Mucosa of rectum (tissue), 2 donors: ENCODE data around the gene PPP4R1.

Source experiments
- H3K27ac ChIP-seq, 2 donors: one replicate each; pipeline ENCODE4 v1.7.0; 2013; ENCODE audit warnings: inconsistent platforms in 2 of 2, low read depth in 2 of 2, low read length in 2 of 2
- H3K27me3 ChIP-seq, 2 donors: one replicate each; pipeline ENCODE4 v1.7.0; 2013; ENCODE audit warnings: low read length in 2 of 2; ENCODE audit not compliant: control insufficient read depth in 2 of 2, insufficient read depth in 2 of 2
- H3K36me3 ChIP-seq, 2 donors: one replicate each; pipeline ENCODE4 v1.7.0; 2013; ENCODE audit warnings: low read length in 2 of 2; ENCODE audit not compliant: control insufficient read depth in 2 of 2, insufficient read depth in 2 of 2
- H3K4me1 ChIP-seq, 2 donors: one replicate each; pipeline ENCODE4 v1.7.0; 2013; ENCODE audit warnings: low read length in 2 of 2, mild to moderate bottlenecking in 1 of 2; ENCODE audit not compliant: control insufficient read depth in 2 of 2, insufficient read depth in 2 of 2
- H3K4me3 ChIP-seq, 2 donors: one replicate each; pipeline ENCODE4 v1.7.0; 2013; ENCODE audit warnings: low read length in 2 of 2
- H3K9ac ChIP-seq, 2 donors: one replicate each; pipeline ENCODE4 v1.7.0; 2013; ENCODE audit warnings: low read length in 2 of 2, low read depth in 1 of 2, mild to moderate bottlenecking in 1 of 2
- H3K9me3 ChIP-seq, 2 donors: one replicate each; pipeline ENCODE4 v1.7.0; 2013; ENCODE audit warnings: low read length in 2 of 2; ENCODE audit not compliant: control insufficient read depth in 2 of 2
- donor health status: healthy.
- donor health status: Normal muscosa, but diverticular disease.

PPP4R1 gene

GRCh38 chr18:9552616-9553015 lies 61.7 kb downstream of the PPP4R1 start:
- Histone ChIP-seq H3K27ac (no peak overlapping the region), H3K36me3 (peaks cover 59 to 69% of the 10 kb centered on the region in 2 donors), H3K9me3 (no peaks in the 10 kb centered on the region), H3K4me1 (no peaks in the 10 kb centered on the region), H3K9ac (no peak overlapping the region), H3K27me3 (no peaks in the 10 kb centered on the region), H3K4me3 (no peak overlapping the region)

- Histone ChIP-seq H3K27me3 (no peaks in the 10 kb centered on the region), H3K9ac (no peak overlapping the region), H3K27ac (no peak overlapping the region), H3K4me3 (no peak overlapping the region), H3K4me1 (no peaks in the 10 kb centered on the region), H3K36me3 (peaks cover 58 to 72% of the 10 kb centered on the region in 2 donors), H3K9me3 (no peaks in the 10 kb centered on the region)
Observed at GRCh38 chr18:9552191-9552590, 62.2 kb downstream of the PPP4R1 start.

GRCh38 chr18:9550429-9550828 lies 63.9 kb downstream of the PPP4R1 start:
- Histone ChIP-seq H3K36me3 (peaks cover 56 to 73% of the 10 kb centered on the region in 2 donors), H3K9me3 (no peaks in the 10 kb centered on the region), H3K27ac (no peak overlapping the region)

GRCh38 chr18:9549405-9549804 lies 65.0 kb downstream of the PPP4R1 start:
- H3K27me3 ChIP-seq = no peaks in the 10 kb centered on the region
- no peak overlapping the region for H3K27ac ChIP-seq
- no peaks in the 10 kb centered on the region for H3K4me1 ChIP-seq
- no peaks in the 10 kb centered on the region for H3K9me3 ChIP-seq
- no peak overlapping the region for H3K9ac ChIP-seq
- no peak overlapping the region for H3K4me3 ChIP-seq
- peaks cover 59 to 66% of the 10 kb centered on the region in 2 donors for H3K36me3 ChIP-seq

More at GRCh38 chr18:9550429-9550828, 63.9 kb downstream of the PPP4R1 start:
- H3K4me3 ChIP-seq = no peak overlapping the region
- no peak overlapping the region for H3K9ac ChIP-seq
- H3K27me3 ChIP-seq = no peaks in the 10 kb centered on the region
- H3K4me1 ChIP-seq = no peaks in the 10 kb centered on the region

- H3K27ac ChIP-seq = no peak overlapping the region
- H3K27me3 ChIP-seq = no peaks in the 10 kb centered on the region
- no peaks in the 10 kb centered on the region for H3K4me1 ChIP-seq
- no peak overlapping the region for H3K9ac ChIP-seq
- H3K36me3 ChIP-seq = peaks cover 51 to 54% of the 10 kb centered on the region in 2 donors
- H3K4me3 ChIP-seq = no peak overlapping the region
- no peaks in the 10 kb centered on the region for H3K9me3 ChIP-seq
Observed at GRCh38 chr18:9547782-9548181, 66.6 kb downstream of the PPP4R1 start.

GRCh38 chr18:9546468-9546867 lies 67.9 kb downstream of the PPP4R1 start:
- no peaks in the 10 kb centered on the region for H3K27me3 ChIP-seq
- H3K9ac ChIP-seq = no peak overlapping the region
- H3K4me1 ChIP-seq = no peaks in the 10 kb centered on the region
- H3K4me3 ChIP-seq = no peak overlapping the region
- H3K27ac ChIP-seq = no peak overlapping the region
- peaks cover 37 to 43% of the 10 kb centered on the region in 2 donors for H3K36me3 ChIP-seq
- H3K9me3 ChIP-seq = no peaks in the 10 kb centered on the region

- no peak overlapping the region for H3K27ac ChIP-seq
- peaks cover 33 to 35% of the 10 kb centered on the region in 2 donors for H3K36me3 ChIP-seq
- no peaks in the 10 kb centered on the region for H3K9me3 ChIP-seq
- no peaks in the 10 kb centered on the region for H3K4me1 ChIP-seq
- no peaks in the 10 kb centered on the region for H3K27me3 ChIP-seq
- H3K4me3 ChIP-seq = no peak overlapping the region
- H3K9ac ChIP-seq = no peak overlapping the region
Observed at GRCh38 chr18:9545029-9545428, 69.3 kb downstream of the PPP4R1 start.

GRCh38 chr18:9542924-9543323 lies 71.4 kb downstream of the PPP4R1 start:
- Histone ChIP-seq H3K9me3 (no peaks in the 10 kb centered on the region), H3K27me3 (no peaks in the 10 kb centered on the region), H3K27ac (no peak overlapping the region), H3K36me3 (peaks cover 28 to 33% of the 10 kb centered on the region in 2 donors), H3K4me1 (no peaks in the 10 kb centered on the region), H3K4me3 (no peak overlapping the region), H3K9ac (no peak overlapping the region)

GRCh38 chr18:9539938-9540337 lies 74.4 kb downstream of the PPP4R1 start:
- no peaks in the 10 kb centered on the region for H3K4me1 ChIP-seq
- no peak overlapping the region for H3K9ac ChIP-seq
- H3K9me3 ChIP-seq = no peaks in the 10 kb centered on the region
- H3K4me3 ChIP-seq = no peak overlapping the region
- no peaks in the 10 kb centered on the region for H3K27me3 ChIP-seq
- peaks cover 32 to 33% of the 10 kb centered on the region in 2 donors for H3K36me3 ChIP-seq
- H3K27ac ChIP-seq = no peak overlapping the region

- no peaks in the 10 kb centered on the region for H3K9me3 ChIP-seq
- H3K4me1 ChIP-seq = no peaks in the 10 kb centered on the region
- peaks cover 36 to 39% of the 10 kb centered on the region in 2 donors for H3K36me3 ChIP-seq
- H3K9ac ChIP-seq = no peak overlapping the region
- no peak overlapping the region for H3K4me3 ChIP-seq
- no peaks in the 10 kb centered on the region for H3K27me3 ChIP-seq
- no peak overlapping the region for H3K27ac ChIP-seq
Observed at GRCh38 chr18:9539283-9539682, 75.1 kb downstream of the PPP4R1 start.

- Histone ChIP-seq H3K4me1 (no peaks in the 10 kb centered on the region), H3K27ac (no peak overlapping the region), H3K9ac (no peak overlapping the region), H3K36me3 (peaks cover 49 to 55% of the 10 kb centered on the region in 2 donors), H3K4me3 (no peak overlapping the region), H3K9me3 (no peaks in the 10 kb centered on the region), H3K27me3 (no peaks in the 10 kb centered on the region)
Observed at GRCh38 chr18:9537677-9538076, 76.7 kb downstream of the PPP4R1 start.
